AG04450 (cell line): ENCODE measurements around the gene CBS. TPM values are rescaled to one million over a fixed set of nuclear protein-coding genes. Genes with fewer than 3 reads are reported as not detected.
"Not testable (repeated sequence)": the region's sequence is repeated elsewhere in the genome, so short reads cannot be mapped to it uniquely, and the experiment has no call there.

Source experiments
- CTCF ChIA-PET: fragments of 300-600, 350-600 bp; formaldehyde crosslinking; extraction: SDS; loops from one replicate; lab custom pipeline; 2022; ENCODE audit warnings: antibody characterized with exemption, inconsistent platforms; lab: Charles Lee
- POLR2A ChIA-PET: fragments of 350-600 bp; formaldehyde crosslinking; extraction: SDS; loops from one replicate; lab custom pipeline; 2021; ENCODE audit warnings: antibody characterized with exemption, inconsistent platforms; lab: Yijun Ruan, JAX
- DNase-seq: peaks from one replicate; pipeline ENCODE4 v3.0.0-alpha.2; 2011; ENCODE audit warnings: low read depth, low spot score
- H3K27ac ChIP-seq: one replicate; pipeline ENCODE4 v1.5.1; 2012; ENCODE audit warnings: low read depth, low read length, control low read depth
- H3K27me3 ChIP-seq: one replicate; pipeline ENCODE4 v1.6.0; 2012; ENCODE audit warnings: low read length; ENCODE audit not compliant: control insufficient read depth, insufficient read depth
- H3K4me3 ChIP-seq: 2 replicates; pipeline ENCODE4 v1.5.1; 2011; ENCODE audit warnings: mild to moderate bottlenecking, low read depth, low read length, control low read depth
- H3K9me3 ChIP-seq: 2 replicates; pipeline ENCODE4 v1.5.1; 2012; ENCODE audit warnings: low read length; ENCODE audit not compliant: control insufficient read depth, insufficient read depth
- polyA plus RNA-seq: library from polyadenylated mRNA; depleted of rRNA; stranded (reverse); fragments of >200 nt; gene quantifications from 2 replicates; pipeline ENCODE4 v1.2.3, GENCODE V29; 2011

The CBS gene
- polyA plus RNA-seq, 1 experiment = 41.1 TPM

DNA sequence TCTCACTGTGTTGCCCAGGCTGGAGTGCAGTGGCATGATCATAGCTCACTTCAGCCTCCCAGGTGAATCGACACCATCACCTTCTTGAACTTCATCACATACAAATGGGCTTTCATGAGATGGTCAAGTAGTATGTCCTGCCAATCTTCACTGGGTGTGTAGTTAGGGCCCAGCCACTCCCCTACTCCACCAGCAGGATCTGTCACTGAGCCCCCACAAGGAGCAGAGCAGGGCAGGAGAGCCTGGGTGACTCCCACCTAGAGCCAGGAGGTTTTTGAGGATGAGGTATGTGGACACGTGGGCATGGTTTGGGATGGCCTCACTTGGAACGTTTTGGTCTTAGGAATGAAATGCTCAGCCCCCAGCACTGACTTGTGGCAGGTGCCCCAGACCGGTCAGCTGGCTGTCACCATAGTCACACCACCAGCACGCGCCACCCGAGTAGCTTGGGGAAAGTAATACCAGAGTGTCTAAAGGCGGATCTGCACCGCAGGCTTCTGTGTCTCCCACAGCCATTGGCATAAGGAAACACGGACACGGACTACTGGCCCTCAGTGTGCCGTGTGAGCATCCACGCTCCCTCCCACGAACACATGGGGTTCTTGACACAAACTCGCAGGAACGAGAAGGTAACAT is 16.5 kb upstream of the CBS start:
- H3K27me3 ChIP-seq, CTCF ChIA-PET, DNase-seq, H3K9me3 ChIP-seq, POLR2A ChIA-PET, H3K27ac ChIP-seq, H3K4me3 ChIP-seq: not testable (repeated sequence)

DNA sequence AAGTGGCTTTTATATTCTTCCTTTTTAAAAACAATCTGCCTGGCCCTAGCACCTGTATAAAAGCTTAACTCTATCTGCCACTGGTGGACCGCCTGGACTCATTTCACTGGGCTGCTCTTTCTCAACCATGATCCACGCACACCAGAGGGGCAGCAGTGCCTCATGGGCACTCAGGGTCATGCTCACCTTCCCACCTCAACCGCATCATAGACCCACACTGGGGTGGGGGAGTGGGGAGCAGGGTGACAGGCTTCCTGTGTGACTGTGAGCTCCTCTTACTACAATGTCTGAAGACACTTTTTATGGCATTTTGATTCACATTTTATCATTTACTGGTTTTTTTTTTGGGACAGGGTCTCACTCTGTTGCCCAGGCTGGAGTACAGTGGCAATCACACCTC is 15.3 kb upstream of the CBS start:
- POLR2A ChIA-PET, H3K4me3 ChIP-seq, H3K27ac ChIP-seq, H3K27me3 ChIP-seq, H3K9me3 ChIP-seq, CTCF ChIA-PET, DNase-seq: not testable (repeated sequence)

DNA sequence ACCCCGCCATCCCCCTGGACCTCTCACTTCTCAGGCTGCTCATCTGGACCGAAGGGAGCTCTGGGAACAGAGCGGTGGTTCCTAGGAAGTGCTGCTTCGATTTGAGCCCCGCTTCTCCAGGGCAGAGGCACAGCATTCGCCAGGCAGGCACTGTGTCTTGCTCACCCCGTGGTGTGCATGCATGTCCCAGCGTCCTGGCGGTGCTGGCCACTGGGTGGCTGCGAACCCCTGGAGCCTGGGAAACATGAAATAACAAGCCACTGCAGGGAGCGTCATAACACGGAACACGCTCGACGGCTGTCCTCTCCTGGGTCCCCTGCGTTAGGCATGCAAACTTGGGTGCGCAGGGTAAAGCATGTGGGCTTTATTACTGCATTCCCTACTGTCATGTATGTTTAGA is 13.8 kb upstream of the CBS start:
- H3K4me3 ChIP-seq, POLR2A ChIA-PET, H3K27ac ChIP-seq, H3K9me3 ChIP-seq, H3K27me3 ChIP-seq, DNase-seq, CTCF ChIA-PET: not testable (repeated sequence)

DNA sequence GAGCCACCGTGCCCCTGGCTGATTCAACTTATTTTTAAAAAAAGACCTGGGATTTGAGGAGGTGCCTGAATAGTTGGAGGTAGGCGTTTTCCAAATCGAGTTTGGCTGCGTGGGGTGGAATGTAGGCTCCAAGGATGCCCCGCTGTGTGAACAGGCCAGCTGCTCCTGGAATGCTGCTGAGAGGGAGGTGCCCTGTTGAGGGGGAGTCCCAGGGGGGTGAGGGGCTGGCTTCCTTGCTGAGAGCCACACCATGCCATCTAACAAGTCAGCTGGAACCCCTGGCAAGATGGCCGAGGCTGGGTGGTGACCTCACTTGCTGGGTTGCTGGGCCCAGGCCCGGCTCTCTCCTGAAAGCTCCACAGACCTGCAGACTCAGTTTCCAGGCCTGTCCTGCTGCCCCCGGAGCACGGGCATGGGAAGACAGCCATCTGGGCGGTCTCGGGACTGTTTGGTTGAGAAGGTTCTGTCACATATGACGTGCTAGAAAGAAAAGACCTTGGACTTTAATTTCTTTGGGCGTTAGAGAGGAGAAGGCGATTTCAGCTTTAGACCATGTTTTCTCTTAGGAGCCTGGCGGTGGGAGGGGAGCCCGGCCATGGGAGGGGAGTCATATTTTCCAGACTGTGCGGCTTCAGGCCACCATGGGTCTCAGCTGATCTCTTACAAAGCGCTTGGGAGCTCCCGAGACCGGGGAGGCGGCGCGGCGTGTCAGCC is 7.1 kb upstream of the CBS start:
- DNase-seq, H3K9me3 ChIP-seq, CTCF ChIA-PET, H3K27me3 ChIP-seq, H3K27ac ChIP-seq, POLR2A ChIA-PET, H3K4me3 ChIP-seq: not testable (repeated sequence)

DNA sequence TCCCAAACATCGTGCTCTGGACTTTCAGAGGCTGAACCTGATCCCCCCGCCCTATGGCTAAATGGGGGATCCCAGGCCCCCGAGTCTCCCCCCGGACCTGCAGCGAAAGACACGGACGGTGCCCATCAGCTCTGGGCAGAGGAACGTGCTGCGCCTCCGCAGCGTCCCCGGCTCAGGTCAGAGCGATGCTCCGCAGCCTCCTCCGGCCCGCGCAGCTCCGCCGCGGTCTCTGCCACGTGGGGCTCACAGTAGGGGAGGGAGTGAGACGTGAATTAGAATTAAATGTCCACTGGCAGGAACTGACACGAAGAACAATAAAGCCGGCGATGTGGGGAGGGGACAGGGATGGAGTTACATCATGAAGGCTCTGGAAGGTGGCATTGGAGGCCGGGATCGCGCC is 1.0 kb upstream of the CBS start:
- POLR2A ChIA-PET, H3K4me3 ChIP-seq, CTCF ChIA-PET, H3K27ac ChIP-seq, H3K9me3 ChIP-seq, DNase-seq, H3K27me3 ChIP-seq: not testable (repeated sequence)

DNA sequence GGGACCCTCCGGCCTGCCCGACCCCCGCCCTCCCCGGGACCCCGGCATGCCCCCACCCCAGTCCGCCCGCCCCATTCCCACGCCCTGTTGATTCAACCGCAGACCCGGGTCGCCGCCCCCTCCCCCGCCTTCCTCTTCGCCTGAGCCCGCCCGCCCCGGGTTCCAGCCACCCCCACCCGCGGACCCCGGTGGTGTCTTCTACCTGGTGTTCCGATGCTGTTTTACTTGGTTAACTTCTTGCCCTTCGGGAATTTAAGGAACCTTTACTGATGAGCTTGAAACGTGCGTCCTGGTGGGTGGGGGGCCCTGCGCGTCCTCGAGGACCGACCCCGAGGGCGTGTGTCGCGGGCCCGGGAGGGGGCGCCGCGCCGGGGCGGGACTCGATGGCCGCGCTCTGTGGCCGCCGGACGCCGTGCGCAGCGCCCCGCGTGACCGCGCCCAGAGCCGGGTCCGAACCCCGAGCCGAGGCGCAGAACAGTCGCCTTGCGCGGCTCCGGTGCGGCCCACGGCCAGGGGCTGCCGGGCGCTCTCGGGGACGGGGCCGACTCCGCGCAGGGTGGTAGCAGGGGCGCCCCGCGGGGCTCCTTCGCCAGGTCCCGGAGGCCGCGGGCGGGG is 495 bp upstream of the CBS start:
- CTCF ChIA-PET, DNase-seq, H3K27me3 ChIP-seq, H3K27ac ChIP-seq, H3K4me3 ChIP-seq, POLR2A ChIA-PET, H3K9me3 ChIP-seq: not testable (repeated sequence)

DNA sequence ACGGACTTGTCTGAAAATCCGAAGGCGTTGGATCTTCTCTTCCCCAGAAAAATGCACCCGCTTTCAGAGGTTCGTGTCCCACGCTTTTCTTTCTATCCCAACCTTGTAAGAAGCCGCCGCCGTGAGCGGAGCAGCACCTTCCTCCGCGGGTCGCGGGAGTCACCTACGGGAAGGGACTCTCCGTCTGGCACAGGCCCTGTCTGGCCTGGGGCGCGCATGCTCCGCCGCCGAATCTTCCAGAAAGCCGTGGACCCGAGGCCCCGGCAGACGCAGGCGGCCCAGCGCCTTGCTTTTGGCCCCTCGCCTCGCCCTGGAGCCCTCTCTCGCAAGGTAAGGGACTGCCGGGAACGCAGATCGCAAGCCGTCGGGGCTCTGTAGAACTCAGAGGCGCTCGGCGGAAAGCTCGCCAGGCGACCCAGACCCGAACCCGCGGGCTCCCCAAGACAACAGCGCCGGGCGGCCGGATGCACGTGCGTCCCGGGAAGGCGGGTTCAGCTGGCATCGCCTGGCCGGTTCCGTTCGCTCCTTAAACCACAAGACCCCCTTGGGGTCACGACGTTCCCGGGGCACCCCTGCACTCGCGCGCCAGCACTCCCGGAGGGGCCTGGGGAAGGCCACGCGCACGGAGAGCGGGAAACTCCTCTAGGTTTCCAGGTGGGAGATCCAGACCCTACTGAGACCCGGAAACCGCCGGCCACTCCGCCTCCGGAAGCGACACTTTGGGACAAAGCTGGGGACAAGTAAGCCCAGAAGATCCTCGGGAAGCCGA is 1.1 kb downstream of the CBS start:
- H3K9me3 ChIP-seq, POLR2A ChIA-PET, CTCF ChIA-PET, DNase-seq, H3K4me3 ChIP-seq, H3K27me3 ChIP-seq, H3K27ac ChIP-seq: not testable (repeated sequence)

DNA sequence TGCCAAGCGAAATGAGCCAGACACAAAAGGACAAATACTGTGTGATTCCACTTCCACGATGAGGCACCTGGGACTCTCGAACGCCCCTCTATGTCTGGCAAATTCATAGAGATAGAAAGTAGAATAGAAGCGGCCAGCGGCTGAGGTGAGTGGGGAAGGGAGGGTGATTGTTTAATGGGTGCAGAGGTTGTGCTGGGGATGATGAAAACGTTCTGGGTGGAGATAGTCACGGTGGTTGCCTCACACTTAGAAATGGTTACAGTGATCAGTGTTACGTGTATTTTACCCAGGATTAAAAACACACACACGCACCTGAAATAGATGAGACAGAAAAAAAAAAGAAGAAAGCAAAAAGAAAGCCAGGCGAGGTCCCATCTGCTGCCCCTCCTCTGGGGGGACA is 2.9 kb downstream of the CBS start:
- H3K27ac ChIP-seq, CTCF ChIA-PET, H3K9me3 ChIP-seq, DNase-seq, H3K4me3 ChIP-seq, H3K27me3 ChIP-seq, POLR2A ChIA-PET: not testable (repeated sequence)

DNA sequence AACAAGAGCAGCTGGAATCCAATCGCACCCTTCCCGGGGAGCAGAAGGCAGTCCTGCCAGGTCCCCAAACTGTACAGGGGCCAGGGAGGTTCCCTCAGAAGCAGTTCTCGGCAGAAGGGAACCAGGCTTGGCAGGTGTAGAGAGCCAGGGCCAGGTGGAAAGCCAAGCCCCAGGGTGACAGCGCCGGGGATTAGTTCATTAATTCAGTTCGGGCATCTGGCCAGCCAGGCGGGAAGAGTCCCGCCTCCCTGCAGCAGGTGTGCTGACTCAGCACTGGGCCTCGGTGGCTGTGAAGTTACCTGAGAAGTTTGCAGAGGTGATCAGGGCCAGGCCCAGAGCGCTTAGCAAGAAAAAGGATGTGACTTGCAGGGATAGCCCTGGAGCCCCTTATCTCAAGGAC is 6.0 kb downstream of the CBS start:
- CTCF ChIA-PET, H3K27ac ChIP-seq, DNase-seq, H3K4me3 ChIP-seq, H3K27me3 ChIP-seq, H3K9me3 ChIP-seq, POLR2A ChIA-PET: not testable (repeated sequence)

DNA sequence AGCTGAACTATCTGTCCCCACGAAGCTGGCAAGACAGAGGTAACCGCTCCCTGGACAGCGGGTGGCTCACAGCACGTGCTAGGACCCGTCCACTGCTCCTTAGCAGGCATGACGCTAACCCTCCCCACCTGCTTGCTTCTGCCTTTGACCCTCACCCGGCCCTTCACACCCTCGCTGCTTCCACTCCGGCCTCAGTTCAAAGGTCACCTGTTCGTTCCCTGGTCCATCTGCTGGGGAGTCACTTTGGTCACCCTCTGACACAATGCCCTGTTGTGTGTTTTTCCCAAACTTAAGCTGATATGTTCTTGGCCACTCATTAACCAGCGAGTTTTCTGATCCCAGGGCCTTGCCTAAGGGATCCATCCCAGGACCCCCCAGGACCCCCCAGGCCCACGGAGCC is 7.6 kb downstream of the CBS start:
- DNase-seq, H3K27me3 ChIP-seq, H3K4me3 ChIP-seq, CTCF ChIA-PET, POLR2A ChIA-PET, H3K27ac ChIP-seq, H3K9me3 ChIP-seq: not testable (repeated sequence)

DNA sequence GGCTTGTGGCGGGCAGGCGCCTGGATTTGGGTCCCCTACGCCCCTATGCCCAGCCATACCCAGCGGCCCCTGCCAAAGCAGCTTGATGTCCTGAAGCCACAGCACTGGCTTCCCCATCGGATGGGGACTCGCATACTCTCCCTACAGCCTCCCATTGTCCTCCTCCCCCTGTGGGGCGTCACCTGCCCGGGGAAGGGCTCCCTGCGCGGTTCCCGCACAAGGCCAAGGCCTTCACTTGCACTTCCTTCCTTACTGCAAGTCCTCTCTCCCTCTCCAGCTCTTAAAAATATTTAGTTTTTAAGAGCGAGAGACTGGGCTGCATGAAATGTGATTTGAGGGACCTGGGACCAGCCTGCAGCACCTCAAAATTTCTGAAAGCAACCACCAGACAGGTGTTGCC is 8.9 kb downstream of the CBS start:
- POLR2A ChIA-PET, H3K9me3 ChIP-seq, H3K4me3 ChIP-seq, CTCF ChIA-PET, H3K27me3 ChIP-seq, DNase-seq, H3K27ac ChIP-seq: not testable (repeated sequence)
